ENCODE results near the gene ITPKB.

Gene ITPKB

GRCh38 chr1:226702957-226703831 is 35.9 kb downstream of the ITPKB start:
- DNase-seq: peak; percentile 72

- DNase-seq: peak; percentile 31
Measured at GRCh38 chr1:226702318-226702956, 36.6 kb downstream of the ITPKB start.

- DNase-seq: no peak
Measured at GRCh38 chr1:226700861-226701260, 38.2 kb downstream of the ITPKB start.

- DNase-seq: no peak
Measured at GRCh38 chr1:226699166-226699565, 39.9 kb downstream of the ITPKB start.

- no peak for DNase-seq
Measured at GRCh38 chr1:226698659-226699058, 40.4 kb downstream of the ITPKB start.

GRCh38 chr1:226697929-226698544 is 41.0 kb downstream of the ITPKB start:
- DNase-seq: no peak

GRCh38 chr1:226697151-226697928 is 41.7 kb downstream of the ITPKB start:
- DNase-seq: peak; percentile 67

GRCh38 chr1:226696547-226696946 is 42.5 kb downstream of the ITPKB start:
- no peak for DNase-seq

- DNase-seq: no peak
Measured at GRCh38 chr1:226695335-226695900, 43.7 kb downstream of the ITPKB start.

- DNase-seq: no peak
Measured at GRCh38 chr1:226692823-226693222, 46.3 kb downstream of the ITPKB start.

- no peak for DNase-seq
Measured at GRCh38 chr1:226692051-226692792, 46.9 kb downstream of the ITPKB start.

- no peak for DNase-seq
Measured at GRCh38 chr1:226691247-226691646, 47.8 kb downstream of the ITPKB start.

- no peak for DNase-seq
Measured at GRCh38 chr1:226690460-226690982, 48.6 kb downstream of the ITPKB start.

- no peak for DNase-seq
Measured at GRCh38 chr1:226688808-226689207, 50.3 kb downstream of the ITPKB start.

- no peak for DNase-seq
Measured at GRCh38 chr1:226688056-226688748, 50.9 kb downstream of the ITPKB start.

GRCh38 chr1:226687426-226687825 is 51.7 kb downstream of the ITPKB start:
- DNase-seq: no peak

GRCh38 chr1:226686440-226687425 is 52.3 kb downstream of the ITPKB start:
- DNase-seq: no peak

- DNase-seq: no peak
Measured at GRCh38 chr1:226685196-226685820, 53.8 kb downstream of the ITPKB start.

GRCh38 chr1:226684026-226684425 is 55.1 kb downstream of the ITPKB start:
- DNase-seq: no peak

All from fibroblast of skin of right biceps (primary cell).